Nucleus accumbens (tissue), 56 donors: ENCODE results near the gene CHST5.
A peak's percentile ranks its signal among the peaks of the same experiment; 100 is the strongest.

ENCODE experiments used
- DNase-seq, 56 donors: peaks; one replicate each; lab custom pipeline; 2025; lab: John Stamatoyannopoulos, UW

Gene CHST5

DNA sequence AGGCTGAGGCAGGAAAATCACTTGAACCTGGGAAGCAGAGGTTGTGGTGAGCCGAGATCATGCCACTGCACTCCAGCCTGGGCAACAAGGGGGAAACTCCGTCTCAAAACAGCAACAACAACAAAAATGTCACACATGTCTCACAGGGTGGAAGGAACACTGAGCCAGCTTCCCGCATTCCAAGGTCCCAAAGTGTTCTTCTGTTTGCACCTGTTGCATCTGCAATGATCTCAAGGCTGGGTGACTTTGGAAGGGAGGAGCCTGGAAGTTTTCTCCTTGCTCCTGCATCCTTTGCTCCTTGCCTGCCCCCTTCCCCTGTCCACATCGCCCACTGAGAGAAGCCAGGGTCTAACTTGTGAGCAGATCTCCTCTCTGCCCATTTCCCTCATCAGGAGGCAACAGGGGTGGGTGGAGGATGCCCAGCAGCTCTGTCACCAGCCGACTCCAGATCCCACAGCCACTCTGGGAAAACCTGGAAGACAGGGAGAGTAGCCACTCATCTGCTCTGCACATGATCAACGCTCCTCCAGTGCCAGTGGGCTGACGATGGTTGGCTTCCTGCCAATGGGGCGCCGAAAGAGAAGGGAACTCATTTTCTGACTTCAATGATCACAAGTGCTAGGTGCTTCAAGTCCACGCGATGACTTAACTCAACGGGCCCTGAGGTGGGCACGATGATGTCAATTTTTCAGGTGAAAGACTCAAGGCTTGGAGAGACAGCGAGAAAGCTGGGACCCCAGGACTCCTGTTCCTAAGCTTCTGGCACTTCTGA lies 53.3 kb downstream of the CHST5 start:
- DNase-seq: peak in 2 of 56 donors; percentile 4 to 24

DNA sequence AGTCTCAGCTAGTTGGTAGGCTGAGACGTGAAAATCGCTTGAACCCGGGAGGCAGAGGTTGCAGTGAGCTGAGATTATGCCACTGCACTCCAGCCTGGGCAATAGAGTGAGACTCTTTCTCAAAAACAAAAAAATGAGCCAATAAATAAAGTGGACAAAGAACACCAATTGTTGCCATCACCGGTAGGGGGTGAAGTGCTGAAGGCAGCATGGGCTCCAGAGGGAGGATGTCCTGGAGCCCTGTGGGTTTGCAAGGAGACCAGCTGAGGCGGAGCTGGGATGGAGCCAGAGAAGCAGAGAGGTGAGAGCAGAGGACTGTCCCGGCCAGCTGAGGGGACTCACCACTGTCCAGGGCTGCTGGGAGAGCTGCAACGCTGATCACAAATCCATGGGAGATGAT lies 54.4 kb downstream of the CHST5 start:
- DNase-seq: no peak

DNA sequence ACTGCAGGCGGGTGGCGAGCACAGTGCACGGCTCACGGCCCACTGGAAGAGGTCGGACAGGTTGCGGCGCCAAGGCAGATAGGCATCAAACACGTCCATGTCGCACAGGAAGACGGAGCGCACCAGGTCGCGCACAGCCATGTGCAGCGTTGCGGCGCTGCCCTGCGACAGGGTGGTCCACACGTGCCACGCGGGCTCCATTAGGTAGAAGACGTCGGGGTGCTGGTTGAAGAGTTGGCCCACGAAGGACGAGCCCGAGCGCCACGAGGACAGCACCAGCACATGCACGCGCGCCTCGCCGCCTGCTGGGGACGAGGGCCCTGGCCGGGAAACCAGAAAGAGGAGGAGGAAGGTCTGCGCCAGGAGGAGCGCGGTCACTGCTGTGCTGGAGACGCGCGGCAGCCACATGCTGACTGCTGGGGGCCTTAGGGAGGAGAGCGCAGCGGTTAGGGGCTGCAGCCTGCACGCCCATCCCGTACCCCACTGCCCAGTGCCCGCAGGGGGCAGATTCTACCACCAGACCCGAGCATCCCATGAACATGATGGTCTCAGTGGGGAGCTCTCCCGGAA lies 56.4 kb downstream of the CHST5 start:
- no peak for DNase-seq
